ENCODE results near the gene GREB1L. TPM values are rescaled to one million over a fixed set of nuclear protein-coding genes. Genes with fewer than 3 reads are reported as not detected.

Gene GREB1L
- total and polyA plus RNA-seq, 2 donors (not counting 3 experiments of a cell fraction or from before 2014, with no cell fraction given) = 0.22 to 0.41 TPM

DNA sequence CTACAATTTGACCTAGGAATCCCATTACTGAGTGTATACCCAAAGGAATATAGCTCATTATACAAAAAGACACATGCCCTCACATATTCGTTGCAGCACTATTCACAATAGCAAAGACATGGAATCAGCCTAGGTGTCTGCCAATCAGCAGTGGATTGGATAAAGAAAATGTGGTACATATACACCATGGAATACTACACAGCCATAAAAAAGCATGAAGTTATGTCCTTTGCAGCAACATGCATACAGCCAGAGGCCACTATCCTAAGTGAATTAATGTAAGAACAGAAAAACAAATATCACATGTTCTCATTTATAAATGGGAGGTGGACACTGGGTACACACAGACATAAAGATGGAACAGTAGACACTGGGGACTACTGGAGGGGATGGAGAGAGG lies 54.0 kb downstream of the GREB1L start:
- intact Hi-C loops (cut with micrococcal nuclease) (no loop called here), dilution Hi-C loops (cut with MboI; ENCODE audit: extremely low pct_ligation_motif_present, low sequenced_read_pairs) (no loop called here)
- Histone ChIP-seq H3K9me3 (replicated peaks; ENCODE audit: control insufficient read depth, insufficient read depth, low read length) (no peaks in the 10 kb centered on the region), H3K27me3 (ENCODE audit: control insufficient read depth in 2 of 2, insufficient read depth in 2 of 2, low read length in 2 of 2) (no peaks in the 10 kb centered on the region), H3K4me3 (replicated peaks in 1 of 3; ENCODE audit: insufficient read depth in 1 of 3, low read depth in 1 of 3, low read length in 3 of 3) (no peak overlapping the region), H3K4me1 (ENCODE audit: control insufficient read depth, extremely low read depth, insufficient read depth, low read length) (peaks cover 6% of the 10 kb centered on the region), H3K9me1 (replicated peaks; ENCODE audit: control insufficient read depth, extremely low read depth, insufficient read depth, low read length) (peaks cover 2% of the 10 kb centered on the region), H3K79me2 (ENCODE audit: control insufficient read depth, insufficient read depth, low read length) (no peaks in the 10 kb centered on the region), H3K9ac (replicated peaks; ENCODE audit: extremely low read depth, insufficient read depth, low read length) (no peak overlapping the region), H3K27ac (ENCODE audit: insufficient read depth, low read depth, low read length) (no peak overlapping the region), H3K36me3 (ENCODE audit: control insufficient read depth in 2 of 2, extremely low read depth in 1 of 2, insufficient read depth in 2 of 2, low read length in 2 of 2) (no peaks in the 10 kb centered on the region), H3K4me2 (ENCODE audit: insufficient read depth, low read length) (no peak overlapping the region), H4K20me1 (replicated peaks; ENCODE audit: control insufficient read depth, extremely low read depth, insufficient read depth, low read length) (no peaks in the 10 kb centered on the region), H2AFZ (ENCODE audit: low read depth, low read length) (no peak overlapping the region)
- DNase-seq (ENCODE audit: low read depth, low spot score) (no peak), FAIRE-seq (no peak)
- POLR2A ChIA-PET = no interaction called here
- no peak for TF ChIP-seq EZH2 (IDR thresholded peaks at IDR 0.05; ENCODE audit: borderline replicate concordance, low read depth, low read length, severe bottlenecking)
- no peak for TF ChIP-seq JUN (IDR thresholded peaks at IDR 0.05; ENCODE audit: borderline replicate concordance, insufficient read depth, insufficient read length, low read depth)
- TF ChIP-seq MAX (IDR thresholded peaks at IDR 0.05; ENCODE audit: insufficient read depth, insufficient read length) = no peak
- no peak for TF ChIP-seq MYC (IDR thresholded peaks at IDR 0.05; ENCODE audit: low read depth, low read length)
- TF ChIP-seq FOS (IDR thresholded peaks at IDR 0.05; ENCODE audit: borderline replicate concordance, insufficient read depth, low read length) = no peak
- no peak for TF ChIP-seq POLR2AphosphoS5 (IDR thresholded peaks at IDR 0.05; ENCODE audit: insufficient read depth, low read depth, low read length)
- no peak for TF ChIP-seq CTCF (IDR thresholded peaks at IDR 0.05; ENCODE audit: extremely low read depth in 1 of 2, insufficient read depth in 1 of 2, low read depth in 1 of 2, low read length in 2 of 2)
- TF ChIP-seq POLR2A (IDR thresholded peaks at IDR 0.05; ENCODE audit: low read depth, low read length) = no peak
- no peak for TF ChIP-seq GATA2 (IDR thresholded peaks at IDR 0.05; ENCODE audit: insufficient read depth, insufficient read length, low read depth, low read length)
- BruUV-seq (replicated peaks) = no TSS peak
- CTCF ChIA-PET = interaction anchor here (0.6 kb wide), 1 partner anchor 187 kb away, joined by 4 read pairs; no protein-coding TSS in a partner anchor
